GM19468 (cell line): ENCODE results near the gene GRK3.
"Not testable (repeated sequence)": the region's sequence is repeated elsewhere in the genome, so short reads cannot be mapped to it uniquely, and the experiment has no call there.

ENCODE experiments used
- ATAC-seq: cut with Tn5 transposase; IDR thresholded peaks from one replicate; pipeline ENCODE4 v1.9.1; 2021; ENCODE audit warnings: mild to moderate bottlenecking, moderate library complexity, moderate number of reproducible peaks; ENCODE audit not compliant: unreplicated experiment; ENCODE audit errors: extremely low read depth

The GRK3 gene

GRCh38 chr22:25548866-25549464, 15.5 kb upstream of the GRK3 start:
- no peak for ATAC-seq

GRCh38 chr22:25551396-25551795, 13.1 kb upstream of the GRK3 start:
- ATAC-seq, result no peak

GRCh38 chr22:25552405-25552804, 12.1 kb upstream of the GRK3 start:
- not testable (repeated sequence) for ATAC-seq

GRCh38 chr22:25553131-25553530, 11.3 kb upstream of the GRK3 start:
- no peak for ATAC-seq

- no peak for ATAC-seq
Observed at GRCh38 chr22:25554238-25554671, 10.2 kb upstream of the GRK3 start.

GRCh38 chr22:25554689-25555088, 9.8 kb upstream of the GRK3 start:
- ATAC-seq, result no peak

- no peak for ATAC-seq
Observed at GRCh38 chr22:25555586-25555985, 8.9 kb upstream of the GRK3 start.

GRCh38 chr22:25557218-25557617, 7.3 kb upstream of the GRK3 start:
- ATAC-seq, result no peak

GRCh38 chr22:25558341-25558740, 6.1 kb upstream of the GRK3 start:
- ATAC-seq, result no peak

GRCh38 chr22:25559910-25560309, 4.6 kb upstream of the GRK3 start:
- not testable (repeated sequence) for ATAC-seq

- not testable (repeated sequence) for ATAC-seq
Observed at GRCh38 chr22:25561182-25561581, 3.3 kb upstream of the GRK3 start.

GRCh38 chr22:25561927-25562326, 2.5 kb upstream of the GRK3 start:
- ATAC-seq, result not testable (repeated sequence)

GRCh38 chr22:25562966-25563760, 1.3 kb upstream of the GRK3 start:
- ATAC-seq, result not testable (repeated sequence)

- ATAC-seq, result no peak
Observed at GRCh38 chr22:25563761-25564319, 635 bp upstream of the GRK3 start.

- no peak for ATAC-seq
Observed at GRCh38 chr22:25564979-25565677, 653 bp downstream of the GRK3 start.

GRCh38 chr22:25566186-25566897, 1.9 kb downstream of the GRK3 start:
- no peak for ATAC-seq

- no peak for ATAC-seq
Observed at GRCh38 chr22:25566898-25567235, 2.4 kb downstream of the GRK3 start.

- ATAC-seq, result no peak
Observed at GRCh38 chr22:25567251-25567675, 2.8 kb downstream of the GRK3 start.

GRCh38 chr22:25568066-25568465, 3.6 kb downstream of the GRK3 start:
- ATAC-seq, result not testable (repeated sequence)

- ATAC-seq, result no peak
Observed at GRCh38 chr22:25569361-25569760, 4.9 kb downstream of the GRK3 start.
